ENCODE results near the gene NOM1.

The NOM1 gene

GRCh38 chr7:157007470-157008066 lies 58.1 kb downstream of the NOM1 start:
- no peak overlapping the region for H2AFZ ChIP-seq (ENCODE audit: low read depth, low read length)
- H3K4me3 ChIP-seq (ENCODE audit: low read depth in 1 of 2, low read length in 2 of 2): no peak overlapping the region
- TF ChIP-seq EZH2 (IDR thresholded peaks at IDR 0.05; ENCODE audit: borderline replicate concordance, low read depth, low read length, severe bottlenecking) (no peak), CTCF (IDR thresholded peaks at IDR 0.05; ENCODE audit: borderline replicate concordance, extremely low read depth, low read length, poor library complexity, severe bottlenecking) (no peak)
- H3K4me1 ChIP-seq (ENCODE audit: insufficient read depth, low read length): no peaks in the 10 kb centered on the region
- H3K36me3 ChIP-seq (ENCODE audit: insufficient read depth, low read length): no peaks in the 10 kb centered on the region
- H3K9me3 ChIP-seq (ENCODE audit: insufficient read depth, low read length, severe bottlenecking): no peaks in the 10 kb centered on the region
- H3K4me2 ChIP-seq (ENCODE audit: insufficient read depth, low read length): no peak overlapping the region
- no peak overlapping the region for H3K9ac ChIP-seq (ENCODE audit: low read depth, low read length)
- ATAC-seq (ENCODE audit: insufficient read depth, low read depth): no peak
- peaks cover 3% of the 10 kb centered on the region for H3K27me3 ChIP-seq (ENCODE audit: insufficient read depth, low read length, poor library complexity)
- DNase-seq: no peak
- H4K20me1 ChIP-seq (ENCODE audit: insufficient read depth, low read length): no peaks in the 10 kb centered on the region
- no peaks in the 10 kb centered on the region for H3K79me2 ChIP-seq (ENCODE audit: insufficient read depth, low read length)
- no peak overlapping the region for H3K27ac ChIP-seq (ENCODE audit: low read length)

- no peak overlapping the region for H2AFZ ChIP-seq (ENCODE audit: low read depth, low read length)
- H3K27me3 ChIP-seq (ENCODE audit: insufficient read depth, low read length, poor library complexity): peaks cover 3% of the 10 kb centered on the region
- no peak overlapping the region for H3K27ac ChIP-seq (ENCODE audit: low read length)
- H3K9ac ChIP-seq (ENCODE audit: low read depth, low read length): no peak overlapping the region
- H3K4me1 ChIP-seq (ENCODE audit: insufficient read depth, low read length): no peaks in the 10 kb centered on the region
- H3K4me3 ChIP-seq (ENCODE audit: low read depth in 1 of 2, low read length in 2 of 2): no peak overlapping the region
- ATAC-seq (ENCODE audit: insufficient read depth, low read depth): no peak
- no peaks in the 10 kb centered on the region for H3K9me3 ChIP-seq (ENCODE audit: insufficient read depth, low read length, severe bottlenecking)
- no peak for TF ChIP-seq EZH2 (IDR thresholded peaks at IDR 0.05; ENCODE audit: borderline replicate concordance, low read depth, low read length, severe bottlenecking)
- TF ChIP-seq CTCF (IDR thresholded peaks at IDR 0.05; ENCODE audit: borderline replicate concordance, extremely low read depth, low read length, poor library complexity, severe bottlenecking): no peak
- no peak for DNase-seq
- no peaks in the 10 kb centered on the region for H3K79me2 ChIP-seq (ENCODE audit: insufficient read depth, low read length)
- H4K20me1 ChIP-seq (ENCODE audit: insufficient read depth, low read length): no peaks in the 10 kb centered on the region
- no peak overlapping the region for H3K4me2 ChIP-seq (ENCODE audit: insufficient read depth, low read length)
- no peaks in the 10 kb centered on the region for H3K36me3 ChIP-seq (ENCODE audit: insufficient read depth, low read length)
Measured at GRCh38 chr7:157008206-157009169, 59.0 kb downstream of the NOM1 start.

GRCh38 chr7:157009170-157009777 lies 59.8 kb downstream of the NOM1 start:
- no peaks in the 10 kb centered on the region for H3K4me1 ChIP-seq (ENCODE audit: insufficient read depth, low read length)
- H4K20me1 ChIP-seq (ENCODE audit: insufficient read depth, low read length): no peaks in the 10 kb centered on the region
- no peak for ATAC-seq (ENCODE audit: insufficient read depth, low read depth)
- H3K4me3 ChIP-seq (ENCODE audit: low read depth in 1 of 2, low read length in 2 of 2): no peak overlapping the region
- H3K36me3 ChIP-seq (ENCODE audit: insufficient read depth, low read length): no peaks in the 10 kb centered on the region
- H3K79me2 ChIP-seq (ENCODE audit: insufficient read depth, low read length): no peaks in the 10 kb centered on the region
- H3K4me2 ChIP-seq (ENCODE audit: insufficient read depth, low read length): no peak overlapping the region
- no peak overlapping the region for H2AFZ ChIP-seq (ENCODE audit: low read depth, low read length)
- no peak overlapping the region for H3K27ac ChIP-seq (ENCODE audit: low read length)
- TF ChIP-seq EZH2 (IDR thresholded peaks at IDR 0.05; ENCODE audit: borderline replicate concordance, low read depth, low read length, severe bottlenecking) (no peak), CTCF (IDR thresholded peaks at IDR 0.05; ENCODE audit: borderline replicate concordance, extremely low read depth, low read length, poor library complexity, severe bottlenecking) (no peak)
- no peak for DNase-seq
- H3K9me3 ChIP-seq (ENCODE audit: insufficient read depth, low read length, severe bottlenecking): no peaks in the 10 kb centered on the region
- H3K27me3 ChIP-seq (ENCODE audit: insufficient read depth, low read length, poor library complexity): peaks cover 3% of the 10 kb centered on the region
- H3K9ac ChIP-seq (ENCODE audit: low read depth, low read length): no peak overlapping the region
